ENCODE results near the gene ZNF728. TPM values are rescaled to one million over a fixed set of nuclear protein-coding genes. Genes with fewer than 3 reads are reported as not detected.

ZNF728 gene
- total RNA-seq, 1 experiment from 2014 or later, result not detected

- TF ChIP-seq AR (CRISPR knock-in tag; IDR thresholded peaks at IDR 0.05) (no peak), RELA (CRISPR knock-in tag; IDR thresholded peaks at IDR 0.05; ENCODE audit: borderline replicate concordance) (no peak), ZNF671 (CRISPR knock-in tag; IDR thresholded peaks at IDR 0.05) (no peak), JAZF1 (CRISPR knock-in tag; IDR thresholded peaks at IDR 0.05) (no peak), USF1 (CRISPR knock-in tag; IDR thresholded peaks at IDR 0.05) (no peak), SP1 (CRISPR knock-in tag; conservative IDR thresholded peaks at IDR 0.05) (no peak)
Measured at GRCh38 chr19:23049256-23049655, 46.3 kb upstream of the ZNF728 start (continued).

GRCh38 chr19:23046743-23047142, 43.8 kb upstream of the ZNF728 start:
- H3K4me1 Mint-ChIP-seq, result no peaks in the 10 kb centered on the region
- ChIA-PET POLR2A (no interaction called here), CTCF (no interaction called here)
- no peak overlapping the region for H3K4me3 Mint-ChIP-seq
- H3K9me3 Mint-ChIP-seq, result peaks cover 82% of the 10 kb centered on the region
- no peak for ATAC-seq
- H3K27me3 Mint-ChIP-seq (ENCODE audit: low read depth), result peaks cover 8% of the 10 kb centered on the region
- H3K36me3 Mint-ChIP-seq, result peaks cover 64% of the 10 kb centered on the region
- H3K27ac Mint-ChIP-seq, result no peak overlapping the region
- DNase-seq (ENCODE audit: low spot score), result no peak
- TF ChIP-seq ZNF121 (CRISPR knock-in tag; IDR thresholded peaks at IDR 0.05) (no peak), TP53 (CRISPR knock-in tag; IDR thresholded peaks at IDR 0.05) (no peak), IRF1 (CRISPR knock-in tag; IDR thresholded peaks at IDR 0.05) (no peak), ZMAT4 (CRISPR knock-in tag; IDR thresholded peaks at IDR 0.05) (no peak), ATF1 (CRISPR knock-in tag; IDR thresholded peaks at IDR 0.05) (no peak), JUN (CRISPR knock-in tag; IDR thresholded peaks at IDR 0.05) (no peak), CDX4 (CRISPR knock-in tag; IDR thresholded peaks at IDR 0.05; ENCODE audit: borderline replicate concordance) (no peak), GRHL2 (CRISPR knock-in tag; IDR thresholded peaks at IDR 0.05; ENCODE audit: insufficient replicate concordance, severe bottlenecking) (no peak), ZNF423 (CRISPR knock-in tag; IDR thresholded peaks at IDR 0.05) (no peak), ZNF232 (CRISPR knock-in tag; IDR thresholded peaks at IDR 0.05) (no peak), NR1H2 (CRISPR knock-in tag; IDR thresholded peaks at IDR 0.05) (no peak), ATF6 (CRISPR knock-in tag; IDR thresholded peaks at IDR 0.05) (no peak), ETV6 (CRISPR knock-in tag; IDR thresholded peaks at IDR 0.05) (no peak), NFATC4 (CRISPR knock-in tag; IDR thresholded peaks at IDR 0.05) (no peak), ELF4 (CRISPR knock-in tag; IDR thresholded peaks at IDR 0.05; ENCODE audit: low read depth) (no peak)
